CD14-positive monocyte (primary cell): ENCODE data around the gene GRK1. TPM values are rescaled to one million over a fixed set of nuclear protein-coding genes. Genes with fewer than 3 reads are reported as not detected.
A peak's percentile ranks its signal among the peaks of the same experiment; 100 is the strongest.

Experiments
- DNase-seq, 3 donors: peaks; one replicate each; pipeline ENCODE4 v3.0.0-alpha.2; 2011 to 2022
- H2AFZ ChIP-seq: 2 replicates; pipeline ENCODE4 v1.6.0; 2012; ENCODE audit warnings: mild to moderate bottlenecking, low read depth, low read length, inconsistent platforms; ENCODE audit not compliant: insufficient read depth, poor library complexity, severe bottlenecking
- H3K27ac ChIP-seq, 2 donors: 1 replicate in 1 of 2; 2 replicates in 1 of 2; pipeline ENCODE4 v1.5.1; 2012 to 2013; ENCODE audit warnings: low read length in 2 of 2, control low read depth in 1 of 2, inconsistent platforms in 1 of 2, low read depth in 1 of 2, mild to moderate bottlenecking in 1 of 2
- H3K27me3 ChIP-seq, 2 donors: one replicate each; pipeline versions ENCODE4 v1.6.0 to v1.6.1; 2011 to 2013; ENCODE audit warnings: low read length in 2 of 2; ENCODE audit not compliant: control insufficient read depth in 2 of 2, insufficient read depth in 2 of 2
- H3K36me3 ChIP-seq, 2 donors: replicated peaks in 1 of 2; 1 replicate in 1 of 2; 2 replicates in 1 of 2; pipeline versions ENCODE4 v1.5.1 to v1.6.1; 2012 to 2013; ENCODE audit warnings: low read length in 2 of 2, control low read depth in 1 of 2, inconsistent platforms in 1 of 2, mild to moderate bottlenecking in 1 of 2; ENCODE audit not compliant: insufficient read depth in 2 of 2, control insufficient read depth in 1 of 2
- H3K4me1 ChIP-seq, 2 donors: 1 replicate in 1 of 2; 2 replicates in 1 of 2; pipeline versions ENCODE4 v1.5.1 to v1.6.1; 2012 to 2013; ENCODE audit warnings: low read length in 2 of 2, control low read depth in 1 of 2, inconsistent platforms in 1 of 2, mild to moderate bottlenecking in 1 of 2, moderate library complexity in 1 of 2; ENCODE audit not compliant: insufficient read depth in 2 of 2, control insufficient read depth in 1 of 2
- H3K4me2 ChIP-seq: replicated peaks from 2 replicates; pipeline ENCODE3; 2012; ENCODE audit warnings: low read length, moderate library complexity, mild to moderate bottlenecking; ENCODE audit not compliant: poor library complexity, severe bottlenecking; ENCODE audit errors: extremely low read depth
- H3K4me3 ChIP-seq, 3 experiments: fragments of 200-600 bp in 1 of 3; sonication (generic) in 1 of 3; replicated peaks in 1 of 3; 1 replicate in 2 of 3; 2 replicates in 1 of 3; pipeline ENCODE4 v1.5.1; 2011 to 2013; ENCODE audit warnings: low read length in 3 of 3, mild to moderate bottlenecking in 3 of 3, control low read depth in 2 of 3, low read depth in 2 of 3, inconsistent platforms in 1 of 3, moderate library complexity in 1 of 3
- H3K79me2 ChIP-seq: 2 replicates; pipeline ENCODE4 v1.6.0; 2012; ENCODE audit warnings: mild to moderate bottlenecking, control low read depth, inconsistent platforms, low read length, moderate library complexity; ENCODE audit not compliant: insufficient read depth
- H3K9ac ChIP-seq: 2 replicates; pipeline ENCODE4 v1.6.0; 2017; ENCODE audit warnings: low read length, mild to moderate bottlenecking; ENCODE audit not compliant: insufficient read depth, poor library complexity, severe bottlenecking
- H3K9me3 ChIP-seq, 2 donors: replicated peaks in 1 of 2; 1 replicate in 1 of 2; 2 replicates in 1 of 2; pipeline versions ENCODE4 v1.5.1 to v1.6.1; 2012 to 2013; ENCODE audit warnings: low read length in 2 of 2, control low read depth in 1 of 2; ENCODE audit not compliant: control insufficient read depth in 1 of 2, insufficient read depth in 1 of 2
- H4K20me1 ChIP-seq: 2 replicates; pipeline ENCODE4 v1.6.0; 2012; ENCODE audit warnings: mild to moderate bottlenecking, low read length, control low read depth, moderate library complexity; ENCODE audit not compliant: insufficient read depth
- H3K27ac Mint-ChIP-seq, 7 donors: one replicate each; pipeline ENCODE4 v1.8.0; 2020; ENCODE audit warnings: mild to moderate bottlenecking in 7 of 7, mixed read lengths in 7 of 7, moderate library complexity in 6 of 7, inconsistent platforms in 2 of 7
- H3K27me3 Mint-ChIP-seq, 3 donors: one replicate each; pipeline ENCODE4 v1.8.0; 2021 to 2022; ENCODE audit warnings: low read depth in 3 of 3, mild to moderate bottlenecking in 3 of 3, mixed read lengths in 3 of 3, moderate library complexity in 3 of 3, inconsistent platforms in 1 of 3
- H3K36me3 Mint-ChIP-seq, 2 donors: one replicate each; pipeline ENCODE4 v1.8.0; 2020; ENCODE audit warnings: mixed read lengths in 2 of 2, inconsistent platforms in 1 of 2, mild to moderate bottlenecking in 1 of 2
- H3K4me1 Mint-ChIP-seq: one replicate; pipeline ENCODE4 v1.8.0; 2020; ENCODE audit warnings: mild to moderate bottlenecking, mixed read lengths
- H3K4me3 Mint-ChIP-seq, 2 donors: one replicate each; pipeline ENCODE4 v1.8.0; 2020; ENCODE audit warnings: mild to moderate bottlenecking in 2 of 2, mixed read lengths in 2 of 2, moderate library complexity in 1 of 2
- H3K9me3 Mint-ChIP-seq, 7 donors: one replicate each; pipeline ENCODE4 v1.8.0; 2020 to 2022; ENCODE audit warnings: mixed read lengths in 7 of 7, mild to moderate bottlenecking in 6 of 7, moderate library complexity in 6 of 7, inconsistent platforms in 2 of 7
- CTCF ChIP-seq: fragments of 200-600 bp; IDR thresholded peaks from one replicate; pipeline ENCODE4 v1.8.0; 2022; ENCODE audit warnings: antibody characterized with exemption, mild to moderate bottlenecking
- WGBS: methylation state at CpG from one replicate; pipeline ENCODE4 v1.1.5; 2013; ENCODE audit warnings: missing lambda C conversion rate; ENCODE audit not compliant: insufficient coverage; 5-methylcytosine and 5-hydroxymethylcytosine counted together
- intact Hi-C, 2 donors: fragments of 100-400 bp; cut with micrococcal nuclease; formaldehyde crosslinking; loops; one replicate each; pipeline versions ENCODE4 v1.15.0 to v1.15.1; 2023
- polyA plus RNA-seq, 3 donors: library from polyadenylated mRNA; depleted of rRNA in 1 of 3; unstranded in 2 of 3; stranded (reverse) in 1 of 3; fragments of 300-500 nt in 2 of 3; fragments of >200 nt in 1 of 3; fragmentation: Illumina TruSeq in 2 of 3; gene quantifications; 1 replicate in 2 of 3; 2 replicates in 1 of 3; pipeline ENCODE4 v1.2.3, GENCODE V29; 2012 to 2021

Gene GRK1
- polyA plus RNA-seq, 3 donors: not detected

- Mint-ChIP-seq H3K36me3 (peaks cover 0 to 3% of the 10 kb centered on the region in 2 donors), H3K4me3 (peak within 1 kb of the TSS; percentile 90 to 100), H3K27ac (peak within 1 kb of the TSS; percentile 84 to 94 (median 86)), H3K9me3 (peaks cover 0 to 9% (median 5%) of the 10 kb centered on the region in 7 donors), H3K27me3 (peaks cover 24 to 60% (median 42%) of the 10 kb centered on the region in 3 donors), H3K4me1 (peaks cover 28% of the 10 kb centered on the region)
- peak within 1 kb of the TSS; percentile 94 for H3K4me2 ChIP-seq
- peak; percentile 51 for TF ChIP-seq CTCF
- H2AFZ ChIP-seq: peak within 1 kb of the TSS; percentile 91
- H3K36me3 ChIP-seq: no peaks in the 10 kb centered on the region
- under 1% methylated on average over 80 of the region's 80 CpGs for WGBS
- peak within 1 kb of the TSS; percentile 77 to 95 for H3K27ac ChIP-seq
- H3K79me2 ChIP-seq: no peaks in the 10 kb centered on the region
- H3K9ac ChIP-seq: peak within 1 kb of the TSS; percentile 91
- H3K4me3 ChIP-seq: peak within 1 kb of the TSS; percentile 59 to 88 (median 76)
- intact Hi-C loops: no loop called here
- H3K27me3 ChIP-seq: peaks cover 20 to 31% of the 10 kb centered on the region in 2 donors
- peaks cover 22 to 33% of the 10 kb centered on the region in 2 donors for H3K4me1 ChIP-seq
- peak; percentile 87 to 89 (median 88) for DNase-seq
- no peaks in the 10 kb centered on the region for H4K20me1 ChIP-seq
- peaks cover 3 to 4% of the 10 kb centered on the region in 2 donors for H3K9me3 ChIP-seq
These were observed 91.9 kb downstream of the GRK1 start, which contains the start of gene TMEM255B for GRCh38 chr13:113758651-113759524. TMEM255B (plus strand) TSS chr13:113759226; CDS start chr13:113759270, 44 bp downstream.

- peak overlapping the region in 1 of 2 donors; percentile 95 for H3K27ac ChIP-seq
- DNase-seq: peak in 1 of 3 donors; percentile 7
- Mint-ChIP-seq H3K27me3 (peaks cover 24 to 57% (median 39%) of the 10 kb centered on the region in 3 donors), H3K36me3 (peaks cover 0 to 3% of the 10 kb centered on the region in 2 donors), H3K4me1 (peaks cover 28% of the 10 kb centered on the region), H3K4me3 (peak overlapping the region; percentile 90 to 100), H3K27ac (peak overlapping the region in 6 of 7 donors; percentile 54 to 94 (median 86)), H3K9me3 (peaks cover 0 to 9% (median 3%) of the 10 kb centered on the region in 7 donors)
- no peaks in the 10 kb centered on the region for H3K79me2 ChIP-seq
- H4K20me1 ChIP-seq: no peaks in the 10 kb centered on the region
- WGBS: 2% methylated on average over 23 of the region's 26 CpGs
- intact Hi-C loops: no loop called here
- peaks cover 22 to 33% of the 10 kb centered on the region in 2 donors for H3K4me1 ChIP-seq
- peaks cover 3 to 4% of the 10 kb centered on the region in 2 donors for H3K9me3 ChIP-seq
- no peaks in the 10 kb centered on the region for H3K36me3 ChIP-seq
- peak overlapping the region; percentile 59 to 88 (median 76) for H3K4me3 ChIP-seq
- H3K9ac ChIP-seq: peak overlapping the region; percentile 91
- peak overlapping the region; percentile 94 for H3K4me2 ChIP-seq
- peaks cover 20 to 31% of the 10 kb centered on the region in 2 donors for H3K27me3 ChIP-seq
- no peak for TF ChIP-seq CTCF
- H2AFZ ChIP-seq: peak overlapping the region; percentile 91
These were observed 92.6 kb downstream of the GRK1 start for GRCh38 chr13:113759525-113760137.
